Activated T-cell treated with anti-CD3 and anti-CD28 coated beads for 24 hours (primary cell): Measurements from ENCODE around the gene ADAM22.
"Not testable (repeated sequence)": the region's sequence is repeated elsewhere in the genome, so short reads cannot be mapped to it uniquely, and the experiment has no call there.

Experiments
- DNase-seq: peaks from one replicate; pipeline ENCODE4 v3.0.0-alpha.2; 2020; ENCODE audit warnings: low read depth

Gene ADAM22, protein sequence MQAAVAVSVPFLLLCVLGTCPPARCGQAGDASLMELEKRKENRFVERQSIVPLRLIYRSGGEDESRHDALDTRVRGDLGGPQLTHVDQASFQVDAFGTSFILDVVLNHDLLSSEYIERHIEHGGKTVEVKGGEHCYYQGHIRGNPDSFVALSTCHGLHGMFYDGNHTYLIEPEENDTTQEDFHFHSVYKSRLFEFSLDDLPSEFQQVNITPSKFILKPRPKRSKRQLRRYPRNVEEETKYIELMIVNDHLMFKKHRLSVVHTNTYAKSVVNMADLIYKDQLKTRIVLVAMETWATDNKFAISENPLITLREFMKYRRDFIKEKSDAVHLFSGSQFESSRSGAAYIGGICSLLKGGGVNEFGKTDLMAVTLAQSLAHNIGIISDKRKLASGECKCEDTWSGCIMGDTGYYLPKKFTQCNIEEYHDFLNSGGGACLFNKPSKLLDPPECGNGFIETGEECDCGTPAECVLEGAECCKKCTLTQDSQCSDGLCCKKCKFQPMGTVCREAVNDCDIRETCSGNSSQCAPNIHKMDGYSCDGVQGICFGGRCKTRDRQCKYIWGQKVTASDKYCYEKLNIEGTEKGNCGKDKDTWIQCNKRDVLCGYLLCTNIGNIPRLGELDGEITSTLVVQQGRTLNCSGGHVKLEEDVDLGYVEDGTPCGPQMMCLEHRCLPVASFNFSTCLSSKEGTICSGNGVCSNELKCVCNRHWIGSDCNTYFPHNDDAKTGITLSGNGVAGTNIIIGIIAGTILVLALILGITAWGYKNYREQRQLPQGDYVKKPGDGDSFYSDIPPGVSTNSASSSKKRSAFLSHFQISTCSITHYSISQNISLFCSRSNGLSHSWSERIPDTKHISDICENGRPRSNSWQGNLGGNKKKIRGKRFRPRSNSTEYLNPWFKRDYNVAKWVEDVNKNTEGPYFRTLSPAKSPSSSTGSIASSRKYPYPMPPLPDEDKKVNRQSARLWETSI

GRCh38 chr7:87933953-87934698 lies at the start of gene ADAM22:
Gene ADAM22, plus strand, starts transcription at chr7:87934251. Its CDS starts 215 bp downstream, at chr7:87934466.
- DNase-seq, result peak; percentile 78

GRCh38 chr7:87885018-87885417 lies 49.0 kb upstream of the ADAM22 start:
- DNase-seq, result no peak

- no peak for DNase-seq
Observed at GRCh38 chr7:87886875-87887274, 47.2 kb upstream of the ADAM22 start.

- DNase-seq, result no peak
Observed at GRCh38 chr7:87895363-87895762, 38.7 kb upstream of the ADAM22 start.

DNA sequence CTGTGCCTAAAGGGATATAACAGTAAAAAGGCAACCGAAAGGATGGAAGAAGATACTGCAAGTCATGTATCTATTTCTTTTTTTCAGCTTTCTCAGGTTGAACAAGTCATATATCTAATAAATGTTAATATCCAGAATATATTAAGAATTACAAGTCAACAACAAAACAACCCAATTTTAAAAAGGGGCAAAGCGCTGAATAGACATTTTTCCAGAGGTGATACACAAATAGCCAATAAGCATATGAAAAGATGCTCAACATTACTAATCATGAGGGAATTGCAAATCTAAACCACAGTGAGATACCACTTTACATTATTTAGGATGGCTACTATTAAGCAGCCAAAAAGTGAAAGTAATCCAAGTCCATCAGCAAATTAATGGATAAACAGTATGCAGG lies 34.8 kb upstream of the ADAM22 start:
- no peak for DNase-seq

DNA sequence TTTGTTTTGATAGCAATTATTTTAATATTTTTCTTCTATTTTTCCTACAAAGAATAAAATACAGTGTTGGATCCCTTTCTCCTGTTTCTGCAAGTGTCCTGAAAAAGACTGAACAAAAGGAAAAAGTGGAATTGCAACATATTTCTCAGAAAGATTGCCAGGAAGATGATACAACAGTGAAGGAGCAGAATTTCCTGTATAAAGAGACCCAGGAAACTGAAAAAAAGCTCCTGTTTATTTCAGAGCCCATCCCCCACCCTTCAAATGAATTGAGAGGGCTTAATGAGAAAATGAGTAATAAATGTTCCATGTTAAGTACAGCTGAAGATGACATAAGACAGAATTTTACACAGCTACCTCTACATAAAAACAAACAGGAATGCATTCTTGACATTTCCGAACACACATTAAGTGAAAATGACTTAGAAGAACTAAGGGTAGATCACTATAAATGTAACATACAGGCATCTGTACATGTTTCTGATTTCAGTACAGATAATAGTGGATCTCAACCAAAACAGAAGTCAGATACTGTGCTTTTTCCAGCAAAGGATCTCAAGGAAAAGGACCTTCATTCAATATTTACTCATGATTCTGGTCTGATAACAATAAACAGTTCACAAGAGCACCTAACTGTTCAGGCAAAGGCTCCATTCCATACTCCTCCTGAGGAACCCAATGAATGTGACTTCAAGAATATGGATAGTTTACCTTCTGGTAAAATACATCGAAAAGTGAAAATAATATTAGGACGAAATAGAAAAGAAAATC lies 26.7 kb upstream of the ADAM22 start:
- not testable (repeated sequence) for DNase-seq

GRCh38 chr7:87908814-87909213 lies 25.2 kb upstream of the ADAM22 start:
- DNase-seq, result not testable (repeated sequence)

DNA sequence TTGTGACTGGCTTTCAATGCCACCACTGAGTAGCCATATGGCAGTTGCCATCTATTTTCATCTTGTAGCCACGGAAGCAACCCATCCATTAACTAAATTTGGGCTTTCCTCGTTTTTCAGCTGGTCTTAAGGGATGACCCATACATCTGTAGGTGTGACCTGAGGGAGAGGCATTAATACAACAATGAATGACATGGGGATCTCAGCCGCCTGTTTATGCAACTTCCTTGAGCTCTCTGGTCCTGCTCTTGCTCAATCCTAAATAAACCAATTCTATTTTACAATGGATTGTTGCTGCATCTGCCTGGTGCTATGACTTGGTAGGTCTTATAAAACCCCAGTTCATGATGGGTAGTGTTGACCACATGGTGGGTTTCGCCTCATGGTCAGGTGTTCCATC lies 21.9 kb upstream of the ADAM22 start:
- DNase-seq, result no peak

GRCh38 chr7:87918740-87919139 lies 15.3 kb upstream of the ADAM22 start:
- no peak for DNase-seq

- no peak for DNase-seq
Observed at GRCh38 chr7:87919875-87920274, 14.2 kb upstream of the ADAM22 start.

DNA sequence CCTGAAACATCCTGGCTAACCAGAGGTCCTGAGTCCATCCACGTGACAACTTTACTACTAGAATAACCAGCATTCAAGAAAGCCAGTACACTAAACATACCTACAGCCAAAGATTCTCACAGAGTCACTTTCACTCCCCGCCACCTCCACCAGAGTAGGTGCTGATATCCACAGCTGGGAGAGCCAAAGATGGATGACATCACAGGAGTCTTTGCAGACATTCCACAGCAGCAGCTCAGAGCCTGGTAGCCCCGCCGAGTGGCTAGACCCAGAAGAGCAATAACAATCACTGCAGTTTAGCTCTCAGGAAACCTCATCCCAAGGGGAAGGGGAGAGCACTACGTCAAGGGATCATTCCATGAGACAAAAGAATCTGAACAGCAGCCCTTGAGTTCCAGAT lies 13.5 kb upstream of the ADAM22 start:
- no peak for DNase-seq

GRCh38 chr7:87922759-87923395 lies 11.2 kb upstream of the ADAM22 start:
- not testable (repeated sequence) for DNase-seq

- DNase-seq, result no peak
Observed at GRCh38 chr7:87926581-87927461, 7.2 kb upstream of the ADAM22 start.

- DNase-seq, result no peak
Observed at GRCh38 chr7:87933605-87933952, 472 bp upstream of the ADAM22 start.

DNA sequence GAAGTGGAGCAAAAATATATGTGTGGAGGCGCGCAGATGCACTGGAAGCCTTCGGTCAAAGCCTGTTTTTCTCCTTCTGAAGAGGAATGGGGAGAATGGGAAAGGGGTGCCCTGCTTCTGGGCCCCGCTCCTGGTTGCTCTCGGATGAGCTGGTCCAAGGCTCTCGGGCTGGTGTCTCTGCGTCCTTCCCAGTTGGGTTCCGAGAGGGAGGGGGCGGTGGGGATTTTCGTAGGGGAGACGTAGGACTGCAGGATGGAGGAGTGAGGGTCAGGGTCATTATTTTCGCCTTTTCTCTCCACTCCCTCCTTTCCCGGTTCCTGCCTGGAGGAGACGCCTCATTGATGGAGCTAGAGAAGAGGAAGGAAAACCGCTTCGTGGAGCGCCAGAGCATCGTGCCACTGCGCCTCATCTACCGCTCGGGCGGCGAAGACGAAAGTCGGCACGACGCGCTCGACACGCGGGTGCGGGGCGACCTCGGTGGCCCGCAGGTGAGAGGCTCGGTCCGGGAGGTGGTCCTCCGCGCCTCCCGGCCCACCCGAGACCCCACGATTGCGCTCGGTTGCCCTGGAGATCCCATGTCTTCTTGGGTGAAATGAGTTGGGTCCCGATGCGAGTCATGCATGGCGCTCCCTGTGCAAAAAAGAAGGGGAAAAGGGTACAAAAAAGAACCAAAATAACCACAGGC lies 790 bp downstream of the ADAM22 start:
- no peak for DNase-seq

- no peak for DNase-seq
Observed at GRCh38 chr7:87935384-87935706, 1.3 kb downstream of the ADAM22 start.

- DNase-seq, result no peak
Observed at GRCh38 chr7:87941138-87941537, 7.1 kb downstream of the ADAM22 start.

DNA sequence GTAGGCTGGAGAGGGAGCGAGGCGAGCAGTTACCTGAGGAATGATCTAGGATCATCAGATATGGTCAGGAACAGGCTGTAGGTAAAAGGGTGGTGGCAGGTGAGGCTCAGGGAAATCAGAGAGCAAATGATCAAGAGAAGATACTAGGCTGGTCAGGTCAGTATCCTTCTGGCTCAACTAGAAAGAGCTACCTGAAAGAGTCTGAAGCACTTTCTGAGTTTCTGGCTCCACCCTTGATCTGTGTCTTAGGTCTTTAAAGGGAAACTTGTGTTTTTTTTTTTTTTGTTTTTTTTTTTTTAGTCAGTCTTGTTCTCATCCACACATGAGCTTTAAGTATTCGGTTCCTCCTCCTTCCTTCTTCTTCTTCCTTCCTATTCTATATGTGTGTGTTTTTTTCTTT lies 10.5 kb downstream of the ADAM22 start:
- no peak for DNase-seq

DNA sequence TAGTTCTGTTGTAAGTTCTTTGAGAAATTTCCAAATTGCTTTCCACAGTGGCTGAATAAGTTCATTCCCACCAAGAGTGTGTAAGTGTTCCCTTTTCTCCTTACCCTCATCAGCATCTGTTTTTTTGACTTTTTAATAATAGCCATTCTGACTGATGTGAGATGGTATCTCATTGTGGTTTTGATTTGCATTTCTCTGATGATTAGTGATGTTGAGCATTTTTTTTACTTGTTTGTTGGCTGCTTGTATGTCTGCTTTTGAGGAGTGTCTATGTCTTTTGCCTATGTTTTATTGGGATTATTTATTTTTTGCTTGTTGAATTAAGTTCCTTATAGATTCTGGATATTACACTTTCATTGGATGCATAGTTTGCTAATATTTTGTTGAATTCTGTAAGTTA lies 11.9 kb downstream of the ADAM22 start:
- DNase-seq, result not testable (repeated sequence)

- DNase-seq, result no peak
Observed at GRCh38 chr7:87948371-87948770, 14.3 kb downstream of the ADAM22 start.
